IgD-negative memory B cell (primary cell): ENCODE results near the gene XRCC3. TPM values are rescaled to one million over a fixed set of nuclear protein-coding genes. Genes with fewer than 3 reads are reported as not detected.
"Not testable (repeated sequence)": the region's sequence is repeated elsewhere in the genome, so short reads cannot be mapped to it uniquely, and the experiment has no call there.

Experiments
- H3K27ac Mint-ChIP-seq, 3 donors: one replicate each; pipeline ENCODE4 v1.8.0; 2020 to 2022; ENCODE audit warnings: mild to moderate bottlenecking in 3 of 3, mixed read lengths in 3 of 3, moderate library complexity in 1 of 3
- H3K27me3 Mint-ChIP-seq: one replicate; pipeline ENCODE4 v1.8.0; 2021; ENCODE audit warnings: mixed read lengths
- H3K36me3 Mint-ChIP-seq: one replicate; pipeline ENCODE4 v1.8.0; 2020; ENCODE audit warnings: mild to moderate bottlenecking, mixed read lengths
- H3K4me1 Mint-ChIP-seq, 3 donors: one replicate each; pipeline ENCODE4 v1.8.0; 2020 to 2022; ENCODE audit warnings: mixed read lengths in 3 of 3, mild to moderate bottlenecking in 1 of 3
- H3K4me3 Mint-ChIP-seq, 4 donors: one replicate each; pipeline ENCODE4 v1.8.0; 2020 to 2022; ENCODE audit warnings: mild to moderate bottlenecking in 4 of 4, mixed read lengths in 4 of 4, moderate library complexity in 3 of 4
- H3K9me3 Mint-ChIP-seq, 3 donors: one replicate each; pipeline ENCODE4 v1.8.0; 2020 to 2021; ENCODE audit warnings: mixed read lengths in 3 of 3, mild to moderate bottlenecking in 1 of 3
- polyA plus RNA-seq: library from polyadenylated mRNA; unstranded; fragments of 300-500 nt; fragmentation: Illumina TruSeq; gene quantifications from one replicate; pipeline ENCODE4 v1.2.3, GENCODE V29; 2021

XRCC3 gene
- polyA plus RNA-seq, 1 donor from 2014 or later = 5.7 TPM

- no peaks in the 10 kb centered on the region for H3K27me3 Mint-ChIP-seq
- no peak overlapping the region for H3K27ac Mint-ChIP-seq
- no peaks in the 10 kb centered on the region for H3K9me3 Mint-ChIP-seq
- H3K4me3 Mint-ChIP-seq = no peak overlapping the region
- H3K4me1 Mint-ChIP-seq = peaks cover 0 to 2% (median 0%) of the 10 kb centered on the region in 3 donors
- peaks cover under 1% of the 10 kb centered on the region for H3K36me3 Mint-ChIP-seq
Measured at GRCh38 chr14:103667671-103668070, 47.6 kb downstream of the XRCC3 start.

DNA sequence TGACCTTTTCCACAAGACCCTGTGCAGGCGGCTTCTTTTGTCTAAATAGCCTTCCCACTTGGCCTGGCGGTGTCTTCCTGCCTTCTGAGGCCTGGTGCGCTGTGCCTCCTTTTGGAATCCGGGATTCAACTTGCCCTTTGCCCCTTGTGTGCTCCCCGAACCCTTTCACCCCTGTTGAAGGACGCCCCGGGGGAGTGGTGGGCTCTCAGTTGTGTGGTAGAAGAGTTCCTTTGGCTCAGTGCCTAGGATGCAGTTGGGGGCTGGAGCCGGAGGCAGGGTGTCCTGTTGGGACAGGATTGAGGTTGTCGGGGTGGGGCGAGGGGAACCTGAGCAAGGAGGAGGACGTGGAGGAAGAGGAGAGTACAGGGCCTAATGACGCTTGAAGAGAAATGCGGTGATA, 51.7 kb downstream of the XRCC3 start:
- no peaks in the 10 kb centered on the region for H3K9me3 Mint-ChIP-seq
- no peaks in the 10 kb centered on the region for H3K27me3 Mint-ChIP-seq
- H3K4me1 Mint-ChIP-seq = peaks cover 0 to 4% (median 0%) of the 10 kb centered on the region in 3 donors
- H3K36me3 Mint-ChIP-seq = peaks cover 3% of the 10 kb centered on the region
- H3K27ac Mint-ChIP-seq = no peak overlapping the region
- H3K4me3 Mint-ChIP-seq = no peak overlapping the region

- Mint-ChIP-seq H3K4me3 (no peak overlapping the region), H3K9me3 (no peaks in the 10 kb centered on the region), H3K36me3 (peaks cover 3% of the 10 kb centered on the region), H3K27ac (no peak overlapping the region), H3K27me3 (no peaks in the 10 kb centered on the region), H3K4me1 (peaks cover 0 to 4% (median 0%) of the 10 kb centered on the region in 3 donors)
Measured at GRCh38 chr14:103662591-103662990, 52.7 kb downstream of the XRCC3 start.

DNA sequence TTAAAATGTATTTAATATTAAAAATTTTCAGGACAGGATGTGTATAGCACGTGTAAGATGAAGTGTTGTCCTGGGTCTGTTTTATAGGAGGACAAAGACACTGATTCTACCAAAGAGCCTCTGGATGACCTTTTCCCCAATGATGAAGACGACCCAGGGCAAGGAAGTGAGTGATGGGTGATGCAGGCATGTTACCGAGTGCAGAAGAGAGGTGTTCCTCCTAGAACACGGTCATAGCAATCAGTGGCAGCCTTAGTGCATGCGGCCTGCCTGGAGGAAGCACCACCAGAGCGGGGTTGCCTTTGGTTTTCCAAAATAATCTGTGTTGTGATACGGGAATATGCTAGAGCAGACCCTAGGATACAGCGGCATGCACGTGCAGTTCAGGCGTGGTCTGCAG, 53.2 kb downstream of the XRCC3 start:
- H3K4me1 Mint-ChIP-seq = peaks cover 0 to 4% (median 0%) of the 10 kb centered on the region in 3 donors
- H3K4me3 Mint-ChIP-seq = no peak overlapping the region
- H3K27ac Mint-ChIP-seq = no peak overlapping the region
- H3K9me3 Mint-ChIP-seq = no peaks in the 10 kb centered on the region
- H3K27me3 Mint-ChIP-seq = no peaks in the 10 kb centered on the region
- H3K36me3 Mint-ChIP-seq = peaks cover 3% of the 10 kb centered on the region

- peaks cover 10 to 12% (median 10%) of the 10 kb centered on the region in 3 donors for H3K4me1 Mint-ChIP-seq
- peaks cover 3% of the 10 kb centered on the region for H3K36me3 Mint-ChIP-seq
- no peaks in the 10 kb centered on the region for H3K9me3 Mint-ChIP-seq
- no peak overlapping the region for H3K27ac Mint-ChIP-seq
- H3K27me3 Mint-ChIP-seq = no peaks in the 10 kb centered on the region
- no peak overlapping the region for H3K4me3 Mint-ChIP-seq
Measured at GRCh38 chr14:103659631-103660030, 55.6 kb downstream of the XRCC3 start.

GRCh38 chr14:103657471-103657870, 57.8 kb downstream of the XRCC3 start:
- Mint-ChIP-seq H3K4me3 (no peak overlapping the region), H3K27ac (no peak overlapping the region), H3K27me3 (no peaks in the 10 kb centered on the region), H3K9me3 (no peaks in the 10 kb centered on the region), H3K4me1 (peaks cover 11 to 17% (median 14%) of the 10 kb centered on the region in 3 donors), H3K36me3 (peaks cover 3% of the 10 kb centered on the region)

- Mint-ChIP-seq H3K36me3 (peaks cover 4% of the 10 kb centered on the region), H3K27ac (peak overlapping the region in 1 of 3 donors; percentile 17), H3K4me3 (no peak overlapping the region), H3K9me3 (no peaks in the 10 kb centered on the region), H3K4me1 (peaks cover 12 to 17% (median 17%) of the 10 kb centered on the region in 3 donors), H3K27me3 (no peaks in the 10 kb centered on the region)
Measured at GRCh38 chr14:103656756-103657133, 58.5 kb downstream of the XRCC3 start.

DNA sequence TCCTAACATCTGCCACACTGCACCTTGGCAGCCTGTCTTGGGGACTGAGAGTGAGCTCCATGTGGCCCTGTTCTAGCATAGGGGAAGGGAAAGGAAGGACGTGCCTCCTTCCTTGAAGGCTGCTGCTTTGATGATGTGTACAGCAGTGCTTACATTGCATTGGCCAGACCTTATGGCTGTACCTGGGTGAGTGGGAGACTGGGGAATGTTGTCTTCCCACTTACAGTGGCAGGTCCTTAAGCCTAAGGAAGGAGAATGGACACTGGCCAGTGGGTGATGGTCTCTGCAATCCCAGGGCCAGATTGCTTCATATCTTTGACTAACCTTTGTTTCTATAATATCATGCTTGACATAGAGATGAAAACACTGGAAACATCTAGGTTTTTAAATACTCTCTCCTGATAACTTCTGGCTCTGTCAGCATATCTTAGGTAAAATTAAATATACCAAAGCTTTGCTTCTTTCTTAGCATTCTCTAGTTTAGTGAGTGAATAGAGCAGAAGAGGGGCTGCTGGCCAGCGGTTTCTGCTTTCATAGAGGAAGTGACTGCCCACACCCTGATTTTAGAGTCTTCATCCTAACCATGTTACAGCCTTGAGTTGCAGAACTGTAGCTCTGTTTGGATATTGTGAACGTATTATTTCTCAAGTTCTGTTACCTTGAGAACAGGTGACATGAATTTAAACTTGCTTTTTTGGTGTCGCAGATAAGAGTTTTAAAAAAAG, 59.1 kb downstream of the XRCC3 start:
- Mint-ChIP-seq H3K9me3 (no peaks in the 10 kb centered on the region), H3K4me3 (peak overlapping the region in 1 of 4 donors; percentile 49), H3K27ac (peak overlapping the region in 2 of 3 donors; percentile 17 to 42), H3K36me3 (peaks cover 4% of the 10 kb centered on the region), H3K4me1 (peaks cover 14 to 17% (median 17%) of the 10 kb centered on the region in 3 donors), H3K27me3 (no peaks in the 10 kb centered on the region)

DNA sequence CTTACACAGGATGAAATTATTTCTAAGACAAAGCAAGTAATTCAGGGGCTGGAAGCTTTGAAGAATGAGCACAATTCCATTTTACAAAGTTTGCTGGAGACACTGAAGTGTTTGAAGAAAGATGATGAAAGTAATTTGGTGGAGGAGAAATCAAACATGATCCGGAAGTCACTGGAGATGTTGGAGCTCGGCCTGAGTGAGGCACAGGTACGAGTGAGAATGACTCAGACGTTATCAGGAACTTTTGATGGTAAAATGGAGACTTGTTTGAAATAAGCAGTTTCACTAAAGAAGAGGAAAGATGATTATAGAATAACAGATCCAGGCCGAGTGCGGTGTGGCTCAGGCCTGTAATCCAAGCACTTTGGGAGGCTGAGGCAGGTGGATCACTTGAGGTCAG, 60.6 kb downstream of the XRCC3 start:
- H3K36me3 Mint-ChIP-seq = peaks cover 4% of the 10 kb centered on the region
- H3K4me3 Mint-ChIP-seq = no peak overlapping the region
- H3K27me3 Mint-ChIP-seq = no peaks in the 10 kb centered on the region
- H3K4me1 Mint-ChIP-seq = peaks cover 14 to 19% (median 17%) of the 10 kb centered on the region in 3 donors
- H3K27ac Mint-ChIP-seq = no peak overlapping the region
- no peaks in the 10 kb centered on the region for H3K9me3 Mint-ChIP-seq

DNA sequence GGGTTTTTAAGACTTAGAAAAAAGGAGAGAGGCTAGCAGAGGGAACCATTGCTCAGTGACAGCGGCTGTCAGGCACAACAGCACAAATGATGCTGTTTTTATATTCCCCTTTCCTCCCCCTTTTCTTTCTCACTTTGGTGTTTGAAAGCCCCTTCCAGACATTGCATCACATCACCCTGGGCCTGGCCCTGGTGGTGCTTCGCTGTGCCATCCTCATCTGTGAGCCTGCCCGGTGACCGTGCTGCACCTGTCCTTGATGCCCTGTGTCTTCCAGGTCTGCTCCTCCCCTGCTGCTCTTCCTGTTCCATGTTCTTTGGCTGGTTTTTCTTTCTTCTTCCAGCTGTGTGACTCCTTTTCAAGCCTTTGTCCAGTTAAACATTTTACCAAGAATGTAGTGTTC, 61.4 kb downstream of the XRCC3 start:
- Mint-ChIP-seq H3K4me3 (no peak overlapping the region), H3K27ac (peak overlapping the region in 2 of 3 donors; percentile 67 to 71), H3K9me3 (no peaks in the 10 kb centered on the region), H3K36me3 (peaks cover 4% of the 10 kb centered on the region), H3K27me3 (no peaks in the 10 kb centered on the region), H3K4me1 (peaks cover 14 to 19% (median 17%) of the 10 kb centered on the region in 3 donors)

DNA sequence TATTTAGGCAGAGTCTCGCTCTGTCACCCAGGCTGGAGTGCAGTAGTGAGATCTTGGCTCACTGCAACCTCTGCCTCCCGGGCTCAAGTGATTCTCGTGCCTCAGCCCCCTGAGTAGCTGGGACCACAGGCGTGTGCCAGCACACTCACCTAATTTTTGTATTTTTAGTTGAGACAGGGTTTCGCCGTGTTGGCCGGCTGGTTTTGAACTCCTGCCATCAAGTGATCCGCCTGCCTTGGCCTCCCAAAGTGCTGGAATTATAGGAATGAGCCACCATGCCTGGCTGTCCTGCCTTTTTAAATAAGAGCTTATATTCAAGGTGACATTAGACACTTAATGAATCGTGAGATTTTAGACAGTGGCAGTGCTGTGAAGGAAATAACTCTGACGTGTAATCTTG, 61.9 kb downstream of the XRCC3 start:
- H3K4me3 Mint-ChIP-seq, H3K9me3 Mint-ChIP-seq, H3K27me3 Mint-ChIP-seq, H3K27ac Mint-ChIP-seq, H3K36me3 Mint-ChIP-seq: not testable (repeated sequence)
- peaks cover 14 to 19% (median 17%) of the 10 kb centered on the region in 3 donors for H3K4me1 Mint-ChIP-seq

GRCh38 chr14:103652806-103653205, 62.4 kb downstream of the XRCC3 start:
- Mint-ChIP-seq H3K27ac (peak overlapping the region in 2 of 3 donors; percentile 59 to 62), H3K9me3 (no peaks in the 10 kb centered on the region)

GRCh38 chr14:103651585-103651984, 63.7 kb downstream of the XRCC3 start:
- Mint-ChIP-seq H3K27ac (no peak overlapping the region), H3K4me1 (peaks cover 16 to 21% (median 16%) of the 10 kb centered on the region in 3 donors)

More at GRCh38 chr14:103652806-103653205, 62.4 kb downstream of the XRCC3 start:
- Mint-ChIP-seq H3K4me1 (peaks cover 14 to 19% (median 17%) of the 10 kb centered on the region in 3 donors), H3K4me3 (no peak overlapping the region), H3K36me3 (peaks cover 4% of the 10 kb centered on the region), H3K27me3 (no peaks in the 10 kb centered on the region)

DNA sequence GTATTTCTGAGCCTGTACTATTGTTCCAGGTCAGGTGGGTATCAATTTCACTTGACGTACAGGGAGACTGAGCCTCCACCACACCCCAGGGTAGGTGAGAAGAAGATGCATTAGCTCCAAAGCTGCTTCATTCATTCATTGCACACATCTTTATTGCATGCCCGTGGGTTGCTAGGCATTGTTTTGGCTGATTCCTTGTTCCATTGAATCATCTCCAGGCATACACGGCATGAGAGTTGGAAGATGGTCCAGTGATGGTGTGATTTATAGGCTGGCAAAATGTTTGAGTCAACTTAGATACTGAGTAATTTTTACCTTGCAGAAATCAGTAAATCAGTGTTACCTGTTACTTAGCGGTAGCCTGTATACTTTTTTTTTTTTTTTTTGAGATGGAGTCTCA, 65.0 kb downstream of the XRCC3 start:
- H3K9me3 Mint-ChIP-seq = no peaks in the 10 kb centered on the region
- no peaks in the 10 kb centered on the region for H3K27me3 Mint-ChIP-seq
- H3K27ac Mint-ChIP-seq = no peak overlapping the region

More at GRCh38 chr14:103651585-103651984, 63.7 kb downstream of the XRCC3 start:
- H3K4me3 Mint-ChIP-seq = no peak overlapping the region
- peaks cover 4% of the 10 kb centered on the region for H3K36me3 Mint-ChIP-seq
- no peaks in the 10 kb centered on the region for H3K27me3 Mint-ChIP-seq
- H3K9me3 Mint-ChIP-seq = no peaks in the 10 kb centered on the region

DNA sequence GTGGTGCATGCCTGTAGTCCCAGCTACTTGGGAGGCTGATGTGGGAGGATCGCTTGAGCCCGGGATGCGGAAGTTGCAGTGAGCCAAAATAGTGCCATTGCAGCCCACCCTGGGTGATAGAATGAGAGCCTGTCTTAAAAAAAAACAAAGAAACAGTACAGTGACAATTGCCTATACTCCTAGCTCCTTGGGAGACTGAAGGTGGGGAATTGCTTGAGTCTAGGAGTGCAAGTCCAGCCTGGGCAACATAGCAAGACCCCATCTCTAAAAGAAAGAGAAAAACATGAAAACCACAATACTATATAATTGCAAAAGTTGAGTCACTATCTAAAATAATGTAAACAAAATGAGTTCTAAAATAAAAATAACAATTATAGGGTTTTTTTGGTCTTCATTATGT, 66.2 kb downstream of the XRCC3 start:
- Mint-ChIP-seq H3K4me3 (no peak overlapping the region), H3K27ac (no peak overlapping the region), H3K36me3 (peaks cover 4% of the 10 kb centered on the region), H3K9me3 (no peaks in the 10 kb centered on the region), H3K27me3 (no peaks in the 10 kb centered on the region), H3K4me1 (peaks cover 3 to 21% (median 13%) of the 10 kb centered on the region in 3 donors)

More for the DNA sequence above, 65.0 kb downstream of the XRCC3 start:
- peaks cover 9 to 16% (median 12%) of the 10 kb centered on the region in 3 donors for H3K4me1 Mint-ChIP-seq
- no peak overlapping the region for H3K4me3 Mint-ChIP-seq
- peaks cover 4% of the 10 kb centered on the region for H3K36me3 Mint-ChIP-seq
